Mucosa of rectum (tissue), 2 donors: ENCODE results near the gene MANSC4.
"Not testable (repeated sequence)": the region's sequence is repeated elsewhere in the genome, so short reads cannot be mapped to it uniquely, and the experiment has no call there.

ENCODE experiments used
- H3K27ac ChIP-seq, 2 donors: one replicate each; pipeline ENCODE4 v1.7.0; 2013; ENCODE audit warnings: inconsistent platforms in 2 of 2, low read depth in 2 of 2, low read length in 2 of 2
- H3K27me3 ChIP-seq, 2 donors: one replicate each; pipeline ENCODE4 v1.7.0; 2013; ENCODE audit warnings: low read length in 2 of 2; ENCODE audit not compliant: control insufficient read depth in 2 of 2, insufficient read depth in 2 of 2
- H3K36me3 ChIP-seq, 2 donors: one replicate each; pipeline ENCODE4 v1.7.0; 2013; ENCODE audit warnings: low read length in 2 of 2; ENCODE audit not compliant: control insufficient read depth in 2 of 2, insufficient read depth in 2 of 2
- H3K4me1 ChIP-seq, 2 donors: one replicate each; pipeline ENCODE4 v1.7.0; 2013; ENCODE audit warnings: low read length in 2 of 2, mild to moderate bottlenecking in 1 of 2; ENCODE audit not compliant: control insufficient read depth in 2 of 2, insufficient read depth in 2 of 2
- H3K4me3 ChIP-seq, 2 donors: one replicate each; pipeline ENCODE4 v1.7.0; 2013; ENCODE audit warnings: low read length in 2 of 2
- H3K9ac ChIP-seq, 2 donors: one replicate each; pipeline ENCODE4 v1.7.0; 2013; ENCODE audit warnings: low read length in 2 of 2, low read depth in 1 of 2, mild to moderate bottlenecking in 1 of 2
- H3K9me3 ChIP-seq, 2 donors: one replicate each; pipeline ENCODE4 v1.7.0; 2013; ENCODE audit warnings: low read length in 2 of 2; ENCODE audit not compliant: control insufficient read depth in 2 of 2
- donor health status: healthy.
- donor health status: Normal muscosa, but diverticular disease.

MANSC4 gene

GRCh38 chr12:27762757-27763156 is 17.3 kb downstream of the MANSC4 start:
- no peak overlapping the region for H3K4me3 ChIP-seq

GRCh38 chr12:27756670-27757195 is 23.3 kb downstream of the MANSC4 start:
- Histone ChIP-seq H3K9me3 (no peaks in the 10 kb centered on the region), H3K36me3 (peaks cover 0 to 8% of the 10 kb centered on the region in 2 donors), H3K27ac (no peak overlapping the region), H3K27me3 (no peaks in the 10 kb centered on the region), H3K4me1 (peaks cover 0 to 8% of the 10 kb centered on the region in 2 donors), H3K9ac (no peak overlapping the region), H3K4me3 (no peak overlapping the region)

More at GRCh38 chr12:27762757-27763156, 17.3 kb downstream of the MANSC4 start:
- Histone ChIP-seq H3K9ac (no peak overlapping the region), H3K27me3 (no peaks in the 10 kb centered on the region), H3K27ac (no peak overlapping the region), H3K4me1 (no peaks in the 10 kb centered on the region), H3K9me3 (no peaks in the 10 kb centered on the region), H3K36me3 (no peaks in the 10 kb centered on the region)

GRCh38 chr12:27754795-27755194 is 25.2 kb downstream of the MANSC4 start:
- Histone ChIP-seq H3K9ac (no peak overlapping the region), H3K27me3 (no peaks in the 10 kb centered on the region), H3K4me1 (peaks cover 0 to 8% of the 10 kb centered on the region in 2 donors), H3K36me3 (peaks cover 0 to 8% of the 10 kb centered on the region in 2 donors), H3K4me3 (no peak overlapping the region), H3K9me3 (no peaks in the 10 kb centered on the region), H3K27ac (no peak overlapping the region)

- peaks cover 0 to 17% of the 10 kb centered on the region in 2 donors for H3K4me1 ChIP-seq
- no peak overlapping the region for H3K9ac ChIP-seq
- no peak overlapping the region for H3K4me3 ChIP-seq
- no peaks in the 10 kb centered on the region for H3K9me3 ChIP-seq
- peaks cover 0 to 8% of the 10 kb centered on the region in 2 donors for H3K36me3 ChIP-seq
- no peaks in the 10 kb centered on the region for H3K27me3 ChIP-seq
- H3K27ac ChIP-seq = peak overlapping the region; percentile 53 to 67
Observed at GRCh38 chr12:27751386-27752047, 28.5 kb downstream of the MANSC4 start.

- no peak overlapping the region for H3K4me3 ChIP-seq
- H3K9me3 ChIP-seq = no peaks in the 10 kb centered on the region
- peaks cover 4 to 6% of the 10 kb centered on the region in 2 donors for H3K36me3 ChIP-seq
- peaks cover 0 to 14% of the 10 kb centered on the region in 2 donors for H3K4me1 ChIP-seq
- peak overlapping the region; percentile 16 to 62 for H3K27ac ChIP-seq
- H3K9ac ChIP-seq = no peak overlapping the region
- H3K27me3 ChIP-seq = no peaks in the 10 kb centered on the region
Observed at GRCh38 chr12:27747111-27747820, 32.8 kb downstream of the MANSC4 start.

- not testable (repeated sequence) for H3K9me3 ChIP-seq, H3K9ac ChIP-seq, H3K4me3 ChIP-seq, H3K4me1 ChIP-seq, H3K27me3 ChIP-seq, H3K27ac ChIP-seq
- H3K36me3 ChIP-seq = peaks cover 6 to 11% of the 10 kb centered on the region in 2 donors
Observed at GRCh38 chr12:27745734-27746133, 34.3 kb downstream of the MANSC4 start.

- no peak overlapping the region for H3K9ac ChIP-seq
- H3K27me3 ChIP-seq = no peaks in the 10 kb centered on the region
- H3K36me3 ChIP-seq = peaks cover 6 to 20% of the 10 kb centered on the region in 2 donors
Observed at GRCh38 chr12:27743601-27744000, 36.4 kb downstream of the MANSC4 start.

GRCh38 chr12:27734321-27734720 is 45.7 kb downstream of the MANSC4 start:
- not testable (repeated sequence) for H3K27me3 ChIP-seq, H3K4me1 ChIP-seq, H3K9ac ChIP-seq, H3K4me3 ChIP-seq, H3K9me3 ChIP-seq, H3K27ac ChIP-seq
- peaks cover 20 to 32% of the 10 kb centered on the region in 2 donors for H3K36me3 ChIP-seq

More at GRCh38 chr12:27743601-27744000, 36.4 kb downstream of the MANSC4 start:
- Histone ChIP-seq H3K4me3 (no peak overlapping the region), H3K9me3 (no peaks in the 10 kb centered on the region), H3K27ac (no peak overlapping the region), H3K4me1 (peaks cover 0 to 10% of the 10 kb centered on the region in 2 donors)

GRCh38 chr12:27733791-27734190 is 46.2 kb downstream of the MANSC4 start:
- H3K4me3 ChIP-seq = no peak overlapping the region
- H3K4me1 ChIP-seq = peaks cover 0 to 1% of the 10 kb centered on the region in 2 donors
- peaks cover 20 to 32% of the 10 kb centered on the region in 2 donors for H3K36me3 ChIP-seq
- H3K9me3 ChIP-seq = no peaks in the 10 kb centered on the region
- H3K27ac ChIP-seq = no peak overlapping the region
- no peaks in the 10 kb centered on the region for H3K27me3 ChIP-seq
- H3K9ac ChIP-seq = no peak overlapping the region

- no peak overlapping the region for H3K9ac ChIP-seq
- no peaks in the 10 kb centered on the region for H3K27me3 ChIP-seq
- H3K4me3 ChIP-seq = no peak overlapping the region
- peaks cover 17 to 32% of the 10 kb centered on the region in 2 donors for H3K36me3 ChIP-seq
- no peak overlapping the region for H3K27ac ChIP-seq
- no peaks in the 10 kb centered on the region for H3K9me3 ChIP-seq
- H3K4me1 ChIP-seq = peaks cover 0 to 4% of the 10 kb centered on the region in 2 donors
Observed at GRCh38 chr12:27733052-27733656, 46.9 kb downstream of the MANSC4 start.
